GM23338 (cell line): ENCODE results near the gene EPHA6. TPM values are rescaled to one million over a fixed set of nuclear protein-coding genes. Genes with fewer than 3 reads are reported as not detected.

Source experiments
- ATAC-seq: fragments of 200-7000 bp; cut with Tn5 transposase; 3 replicates; pipeline ENCODE4 v1.9.1; 2020
- DNase-seq: peaks from one replicate; pipeline ENCODE4 v3.0.0-alpha.2; 2015; ENCODE audit warnings: low spot score
- H2AFZ ChIP-seq: fragments of 200-600 bp; sonication (generic); 2 replicates; pipeline ENCODE4 v1.8.0; 2016; ENCODE audit warnings: antibody characterized with exemption, mild to moderate bottlenecking, moderate library complexity
- H3F3A ChIP-seq: fragments of 200-600 bp; sonication (generic); replicated peaks from 2 replicates; pipeline ENCODE4 v1.8.0; 2017; ENCODE audit warnings: antibody characterized with exemption, mixed run types, low read depth
- H3K27ac ChIP-seq: fragments of 200-600 bp; sonication (generic); 2 replicates; pipeline ENCODE4 v1.6.1; 2016; ENCODE audit warnings: low read depth
- H3K27me3 ChIP-seq: fragments of 200-600 bp; sonication (generic); 2 replicates; pipeline ENCODE4 v1.8.0; 2016; ENCODE audit warnings: mild to moderate bottlenecking, mixed run types, moderate library complexity; ENCODE audit not compliant: insufficient read depth
- H3K36me3 ChIP-seq: fragments of 200-600 bp; sonication (generic); 2 replicates; pipeline ENCODE4 v1.8.0; 2016; ENCODE audit warnings: mild to moderate bottlenecking; ENCODE audit not compliant: insufficient read depth
- H3K4me1 ChIP-seq: fragments of 200-600 bp; sonication (generic); 2 replicates; pipeline ENCODE4 v1.8.0; 2016; ENCODE audit warnings: mild to moderate bottlenecking, moderate library complexity; ENCODE audit not compliant: insufficient read depth
- H3K4me2 ChIP-seq: fragments of 200-600 bp; sonication (generic); 2 replicates; pipeline ENCODE4 v1.7.1; 2017; ENCODE audit warnings: mixed run types
- H3K4me3 ChIP-seq: fragments of 200-600 bp; sonication (generic); 2 replicates; pipeline ENCODE4 v1.6.1; 2016; ENCODE audit warnings: mixed run types
- H3K79me2 ChIP-seq: fragments of 200-600 bp; sonication (generic); replicated peaks from 2 replicates; pipeline ENCODE4 v1.8.0; 2017; ENCODE audit warnings: mild to moderate bottlenecking; ENCODE audit not compliant: insufficient read depth
- H3K9me2 ChIP-seq: fragments of 200-600 bp; sonication (generic); 2 replicates; pipeline ENCODE4 v1.8.0; 2017; ENCODE audit not compliant: insufficient read depth
- H4K20me1 ChIP-seq: fragments of 200-600 bp; sonication (generic); replicated peaks from 2 replicates; pipeline ENCODE4 v1.8.0; 2017; ENCODE audit warnings: mild to moderate bottlenecking; ENCODE audit not compliant: insufficient read depth
- H3K27ac Mint-ChIP-seq: 2 replicates; pipeline ENCODE4 v1.8.0; 2020; ENCODE audit warnings: inconsistent platforms, mild to moderate bottlenecking, moderate library complexity, mixed read lengths
- H3K27me3 Mint-ChIP-seq: 3 replicates; pipeline ENCODE4 v1.8.0; 2022; ENCODE audit warnings: low read depth, mild to moderate bottlenecking, moderate library complexity, mixed read lengths, inconsistent platforms; ENCODE audit not compliant: insufficient read depth, poor library complexity
- H3K36me3 Mint-ChIP-seq: 3 replicates; pipeline ENCODE4 v1.8.0; 2021; ENCODE audit warnings: low read depth, mild to moderate bottlenecking, inconsistent platforms, moderate library complexity, mixed read lengths
- H3K4me1 Mint-ChIP-seq: 3 replicates; pipeline ENCODE4 v1.8.0; 2020; ENCODE audit warnings: mild to moderate bottlenecking, inconsistent platforms, mixed read lengths
- H3K4me3 Mint-ChIP-seq: 3 replicates; pipeline ENCODE4 v1.8.0; 2021; ENCODE audit warnings: moderate library complexity, mild to moderate bottlenecking, inconsistent platforms, mixed read lengths
- H3K9me3 Mint-ChIP-seq: 3 replicates; pipeline ENCODE4 v1.8.0; 2020; ENCODE audit warnings: moderate library complexity, mild to moderate bottlenecking, inconsistent platforms, mixed read lengths
- CREB1 ChIP-seq: fragments of 250-450 bp; sonication (Bioruptor Pico); IDR thresholded peaks from 2 replicates; pipeline ENCODE4 v1.5.0; 2020; ENCODE audit warnings: low read depth, mild to moderate bottlenecking, moderate library complexity
- CTCF ChIP-seq, 2 experiments: fragments of 200-600 bp in 1 of 2; sonication (generic) in 1 of 2; conservative IDR thresholded peaks; 2 replicates each; pipeline versions ENCODE4 v1.5.1 to v1.6.1; 2016 to 2017; ENCODE audit warnings: antibody characterized with exemption in 2 of 2, low read depth in 2 of 2, mild to moderate bottlenecking in 2 of 2, moderate library complexity in 1 of 2
- ETS1 ChIP-seq: IDR thresholded peaks from 2 replicates; pipeline ENCODE4 v1.6.1; 2016; ENCODE audit warnings: antibody characterized with exemption
- EZH2 ChIP-seq: fragments of 200-600 bp; sonication (generic); IDR thresholded peaks from one replicate; pipeline ENCODE4 v1.8.0; 2017; ENCODE audit warnings: antibody characterized with exemption, mild to moderate bottlenecking, low read depth; ENCODE audit not compliant: unreplicated experiment
- EZH2phosphoT487 ChIP-seq: fragments of 200-600 bp; sonication (generic); IDR thresholded peaks from one replicate; pipeline ENCODE4 v1.8.1; 2018; ENCODE audit warnings: antibody characterized with exemption; ENCODE audit not compliant: unreplicated experiment
- JUNB ChIP-seq: IDR thresholded peaks from one replicate; pipeline ENCODE4 v1.6.1; 2016; ENCODE audit warnings: antibody characterized with exemption; ENCODE audit not compliant: unreplicated experiment
- NANOG ChIP-seq: IDR thresholded peaks from 2 replicates; pipeline ENCODE4 v1.6.1; 2016; ENCODE audit warnings: antibody characterized with exemption, borderline replicate concordance
- POLR2AphosphoS5 ChIP-seq: IDR thresholded peaks from 2 replicates; pipeline ENCODE4 v1.6.1; 2016; ENCODE audit warnings: antibody characterized with exemption, low read depth
- REST ChIP-seq: IDR thresholded peaks from one replicate; pipeline ENCODE4 v1.6.1; 2018; ENCODE audit warnings: antibody characterized with exemption; ENCODE audit not compliant: unreplicated experiment
- STAT1 ChIP-seq: IDR thresholded peaks from one replicate; pipeline ENCODE4 v1.6.1; 2016; ENCODE audit warnings: antibody characterized with exemption; ENCODE audit not compliant: unreplicated experiment
- ZNF114 ChIP-seq: fragments of 250-450 bp; sonication (Bioruptor Pico); IDR thresholded peaks from 2 replicates; pipeline ENCODE4 v1.5.0; 2020; ENCODE audit warnings: mild to moderate bottlenecking, moderate library complexity
- ZNF331 ChIP-seq: fragments of 250-450 bp; sonication (Bioruptor Pico); IDR thresholded peaks from 2 replicates; pipeline ENCODE4 v1.5.0; 2020; ENCODE audit warnings: low read depth, mild to moderate bottlenecking, moderate library complexity
- ZNF462 ChIP-seq: fragments of 250-450 bp; sonication (Bioruptor Pico); IDR thresholded peaks from 2 replicates; pipeline ENCODE4 v1.5.0; 2020; ENCODE audit warnings: mild to moderate bottlenecking, moderate library complexity
- polyA plus RNA-seq: library from polyadenylated mRNA; unstranded; fragments of >200 nt; fragmentation: Nextera tagmentation; extraction: Ambion mirVana; gene quantifications from 2 replicates; pipeline ENCODE4 v1.2.1, GENCODE V29; 2016
- total RNA-seq: library from RNA; depleted of rRNA; stranded (reverse); fragments of >200 nt; shearing (Covaris generic); gene quantifications from 2 replicates; pipeline ENCODE4 v1.2.3, GENCODE V29; 2014

EPHA6 gene
- total and polyA plus RNA-seq, 2 experiments from 2014 or later = 0.37 to 2.6 TPM

- no peak overlapping the region for H3K4me2 ChIP-seq
- no peaks in the 10 kb centered on the region for H3K36me3 ChIP-seq
- no peak overlapping the region for H2AFZ ChIP-seq
- no peaks in the 10 kb centered on the region for H4K20me1 ChIP-seq
- Mint-ChIP-seq H3K27ac (no peak overlapping the region), H3K4me1 (no peaks in the 10 kb centered on the region; the same call in 2 of the 3 replicates), H3K9me3 (no peaks in the 10 kb centered on the region), H3K4me3 (no peak overlapping the region), H3K27me3 (no peaks in the 10 kb centered on the region), H3K36me3 (no peaks in the 10 kb centered on the region)
- no peaks in the 10 kb centered on the region for H3K79me2 ChIP-seq
- DNase-seq = no peak
- no peak overlapping the region for H3K27ac ChIP-seq
- TF ChIP-seq CREB1 (no peak), EZH2phosphoT487 (no peak), ZNF331 (no peak), ZNF462 (no peak), STAT1 (no peak), JUNB (no peak), POLR2AphosphoS5 (no peak), CTCF (conservative IDR thresholded peaks at IDR 0.05; ENCODE audit: low read depth in 2 of 2) (no peak), NANOG (no peak), EZH2 (no peak), ETS1 (no peak), ZNF114 (CRISPR knock-in tag) (no peak), REST (no peak)
- no peaks in the 10 kb centered on the region for H3K27me3 ChIP-seq
- H3K4me3 ChIP-seq = no peak overlapping the region
- no peaks in the 10 kb centered on the region for H3K9me2 ChIP-seq
- no peaks in the 10 kb centered on the region for H3F3A ChIP-seq
- ATAC-seq = no peak
- no peaks in the 10 kb centered on the region for H3K4me1 ChIP-seq
Measured at GRCh38 chr3:96958856-96959255, 144.5 kb downstream of the EPHA6 start.
